ENCODE data around the gene PHC2.

PHC2 gene, protein sequence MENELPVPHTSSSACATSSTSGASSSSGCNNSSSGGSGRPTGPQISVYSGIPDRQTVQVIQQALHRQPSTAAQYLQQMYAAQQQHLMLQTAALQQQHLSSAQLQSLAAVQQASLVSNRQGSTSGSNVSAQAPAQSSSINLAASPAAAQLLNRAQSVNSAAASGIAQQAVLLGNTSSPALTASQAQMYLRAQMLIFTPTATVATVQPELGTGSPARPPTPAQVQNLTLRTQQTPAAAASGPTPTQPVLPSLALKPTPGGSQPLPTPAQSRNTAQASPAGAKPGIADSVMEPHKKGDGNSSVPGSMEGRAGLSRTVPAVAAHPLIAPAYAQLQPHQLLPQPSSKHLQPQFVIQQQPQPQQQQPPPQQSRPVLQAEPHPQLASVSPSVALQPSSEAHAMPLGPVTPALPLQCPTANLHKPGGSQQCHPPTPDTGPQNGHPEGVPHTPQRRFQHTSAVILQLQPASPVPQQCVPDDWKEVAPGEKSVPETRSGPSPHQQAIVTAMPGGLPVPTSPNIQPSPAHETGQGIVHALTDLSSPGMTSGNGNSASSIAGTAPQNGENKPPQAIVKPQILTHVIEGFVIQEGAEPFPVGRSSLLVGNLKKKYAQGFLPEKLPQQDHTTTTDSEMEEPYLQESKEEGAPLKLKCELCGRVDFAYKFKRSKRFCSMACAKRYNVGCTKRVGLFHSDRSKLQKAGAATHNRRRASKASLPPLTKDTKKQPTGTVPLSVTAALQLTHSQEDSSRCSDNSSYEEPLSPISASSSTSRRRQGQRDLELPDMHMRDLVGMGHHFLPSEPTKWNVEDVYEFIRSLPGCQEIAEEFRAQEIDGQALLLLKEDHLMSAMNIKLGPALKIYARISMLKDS

DNA sequence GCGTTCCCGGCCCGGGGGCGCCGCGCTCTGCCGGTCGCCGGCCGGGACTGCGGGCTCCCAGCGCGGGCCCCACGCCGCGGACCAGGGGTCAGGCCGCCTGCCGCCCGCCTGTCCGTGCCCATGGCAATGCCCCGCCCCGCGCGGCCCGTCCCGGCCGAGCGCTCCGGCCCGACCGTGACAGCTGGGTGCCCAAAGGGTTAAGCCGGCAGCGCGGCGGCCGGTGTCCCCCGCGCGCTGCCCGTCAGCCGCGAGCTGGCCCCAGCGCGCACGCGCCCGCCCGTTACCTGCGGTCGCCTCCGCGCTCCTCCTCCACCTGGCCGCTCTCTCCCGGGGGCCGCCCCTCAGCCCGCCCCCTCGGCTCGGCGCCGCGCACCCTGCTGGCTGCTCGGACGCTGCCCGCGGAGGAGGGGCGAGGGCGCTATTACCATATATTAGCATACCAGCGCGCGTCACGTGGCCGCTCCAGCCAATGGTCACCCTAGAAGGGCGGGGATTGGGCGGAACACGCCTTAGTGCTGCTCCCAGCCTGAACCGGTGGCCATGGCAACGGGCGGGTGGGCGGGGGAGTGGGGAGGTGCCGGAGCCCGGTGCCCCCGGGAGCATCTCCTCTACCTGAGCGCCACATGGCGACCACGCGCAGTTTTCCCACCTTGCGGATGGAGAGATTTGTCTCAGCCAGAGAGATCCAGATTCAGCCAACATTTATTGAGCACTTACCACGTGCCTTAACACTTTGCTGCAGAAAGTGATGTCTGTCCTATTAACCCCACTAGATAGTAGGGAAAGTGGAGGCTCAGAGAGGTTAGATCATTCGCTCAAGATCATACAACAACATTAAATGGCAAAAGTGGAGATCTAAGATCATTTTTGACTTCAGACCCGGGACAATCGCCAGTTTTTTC, at the start of gene PHC2:
Gene PHC2, minus strand, starts transcription at position 404 of the 902 bp plus-strand sequence. CDS start 55,556 bp downstream, outside the sequence.
- DNase-seq = peak; percentile 95 to 97

DNA sequence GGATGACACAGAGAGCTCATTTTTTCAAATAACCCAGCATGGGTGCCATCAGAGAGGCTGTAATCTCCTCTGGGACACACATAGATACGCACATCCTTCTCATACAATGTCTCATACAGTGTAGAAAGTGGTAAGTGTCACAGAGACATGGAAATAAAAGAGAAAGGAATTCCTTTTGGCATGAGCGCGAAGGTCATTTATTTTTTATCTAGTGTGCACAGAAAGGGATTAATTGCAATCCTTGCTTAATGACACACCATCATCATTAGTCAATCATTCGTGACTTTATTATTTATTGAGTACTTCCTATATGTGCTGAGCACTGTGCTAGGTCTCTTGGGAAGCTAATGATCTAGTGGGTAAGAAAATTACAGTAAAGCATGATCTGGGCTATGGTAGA, 46.6 kb upstream of the PHC2 start:
- no peak for DNase-seq

DNA sequence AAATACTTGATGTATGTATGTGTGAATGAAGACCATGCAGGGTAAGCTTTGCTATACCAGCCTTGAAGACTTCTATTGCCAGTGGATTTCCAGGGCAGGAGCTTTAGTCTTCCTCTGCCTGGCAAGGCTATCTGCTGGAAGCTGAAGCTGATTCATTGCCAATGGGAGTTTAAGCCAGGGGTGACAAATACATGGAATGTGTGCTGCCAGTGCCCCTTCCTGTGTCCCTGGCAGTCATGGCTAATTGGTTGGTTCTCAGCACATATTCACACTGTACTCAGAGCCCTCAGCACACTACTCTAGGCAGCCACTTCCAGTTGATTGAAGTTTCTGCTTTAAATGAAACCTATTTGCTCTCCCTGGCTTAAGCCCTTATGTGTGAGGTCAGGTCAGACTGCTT, 43.0 kb upstream of the PHC2 start:
- DNase-seq = no peak

DNA sequence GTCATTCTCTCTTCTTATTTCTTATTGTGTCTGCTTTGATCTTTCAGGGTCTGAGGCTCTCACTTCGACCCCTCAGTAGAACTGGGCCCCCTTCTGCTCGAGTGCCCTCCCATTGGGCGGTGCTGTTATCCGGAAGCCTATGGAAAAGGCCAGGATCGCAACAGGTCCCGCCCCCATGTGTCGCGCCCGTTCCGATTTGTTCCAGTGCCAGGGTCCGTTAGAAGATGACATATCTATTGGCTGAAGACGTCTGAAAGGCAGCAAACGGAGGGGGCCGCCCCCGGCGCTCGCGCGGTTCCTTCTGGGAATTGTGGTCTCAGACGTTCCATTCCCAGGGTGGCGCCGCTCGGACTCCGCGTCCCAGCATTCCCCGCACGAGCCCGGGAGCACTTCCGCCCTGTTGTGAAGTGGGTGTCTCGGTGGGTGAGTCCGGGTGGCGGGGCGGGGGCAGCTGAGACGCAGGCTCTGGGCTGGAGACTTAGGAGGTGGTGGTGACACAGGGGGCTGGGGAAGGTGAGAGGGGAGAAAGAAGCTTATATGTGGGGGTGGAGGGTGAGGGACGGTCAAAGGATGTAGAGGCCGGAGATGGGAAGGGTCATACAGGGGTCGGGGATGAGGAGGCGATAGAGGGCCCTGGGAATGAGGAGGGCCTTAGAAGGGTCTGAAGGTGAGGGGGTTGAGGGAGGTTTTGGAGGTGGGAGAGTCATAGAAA, 41.5 kb upstream of the PHC2 start, which contains the start of gene ZSCAN20:
Gene ZSCAN20, plus strand, starts transcription at position 377 of the 712 bp plus-strand sequence. CDS start 6,644 bp downstream, outside the sequence.
- peak; percentile 94 to 95 for DNase-seq

DNA sequence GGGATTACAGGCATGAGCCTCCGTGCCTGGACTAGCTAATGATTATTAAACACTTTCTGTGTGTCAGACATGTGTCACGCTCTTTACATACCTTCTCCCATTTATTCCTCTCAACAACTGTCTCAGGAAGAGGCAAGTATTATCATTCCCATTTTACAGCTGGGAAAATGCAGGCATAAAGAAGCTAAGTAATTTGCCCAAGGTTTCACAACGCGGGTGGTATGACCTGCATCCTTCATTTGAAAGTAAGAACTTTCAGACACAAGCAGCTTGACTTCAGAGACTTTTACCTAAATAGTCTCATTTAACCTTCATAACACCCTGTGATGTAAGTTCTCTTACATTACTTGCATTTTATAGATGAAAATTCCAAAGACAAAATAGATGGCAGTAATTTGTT, 40.5 kb upstream of the PHC2 start:
- DNase-seq = no peak

DNA sequence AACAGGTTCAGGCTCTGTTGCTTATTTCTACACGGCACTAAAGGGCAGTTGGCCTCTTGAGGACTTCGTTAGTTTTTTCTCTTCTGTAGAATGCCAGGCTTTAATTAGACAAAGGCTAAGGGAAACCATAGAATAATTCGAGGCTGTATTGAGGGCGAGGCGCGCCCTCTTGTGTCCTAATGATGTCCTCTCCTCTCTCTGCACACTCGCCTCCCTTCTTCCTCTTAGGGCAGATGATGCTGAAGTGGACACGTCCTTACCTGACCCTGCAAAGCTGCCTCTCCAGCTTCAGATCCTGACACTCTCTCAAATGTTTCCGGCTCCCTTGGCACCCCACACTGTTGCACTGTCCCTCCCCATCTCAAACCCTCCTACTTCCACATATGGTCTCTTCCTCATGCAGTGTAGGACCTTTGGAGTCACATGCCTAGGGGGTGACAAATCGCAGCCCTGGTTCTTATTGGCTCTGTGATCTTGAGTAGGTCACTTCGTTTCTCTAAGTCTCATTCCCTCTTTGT, 39.7 kb upstream of the PHC2 start:
- DNase-seq = peak; percentile 29 to 77

DNA sequence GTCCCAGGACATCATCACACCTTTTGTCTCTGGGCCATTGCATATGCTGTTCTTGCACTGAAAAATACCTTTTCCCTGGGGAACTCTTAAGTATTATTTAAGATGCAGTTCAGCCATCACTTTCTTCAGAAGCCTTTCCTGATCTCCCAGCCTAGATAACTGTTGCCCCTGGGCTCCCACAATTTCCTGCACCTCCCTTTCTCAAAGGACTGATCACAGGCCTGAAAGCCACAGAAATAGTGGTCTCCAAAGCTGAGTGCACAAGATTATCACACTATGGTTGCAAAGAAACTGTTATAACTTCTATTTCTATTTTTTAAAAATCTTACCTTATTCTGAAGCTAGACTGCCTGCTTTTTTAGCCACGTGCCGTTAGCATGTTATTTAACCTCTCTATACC, 38.8 kb upstream of the PHC2 start:
- DNase-seq = no peak

DNA sequence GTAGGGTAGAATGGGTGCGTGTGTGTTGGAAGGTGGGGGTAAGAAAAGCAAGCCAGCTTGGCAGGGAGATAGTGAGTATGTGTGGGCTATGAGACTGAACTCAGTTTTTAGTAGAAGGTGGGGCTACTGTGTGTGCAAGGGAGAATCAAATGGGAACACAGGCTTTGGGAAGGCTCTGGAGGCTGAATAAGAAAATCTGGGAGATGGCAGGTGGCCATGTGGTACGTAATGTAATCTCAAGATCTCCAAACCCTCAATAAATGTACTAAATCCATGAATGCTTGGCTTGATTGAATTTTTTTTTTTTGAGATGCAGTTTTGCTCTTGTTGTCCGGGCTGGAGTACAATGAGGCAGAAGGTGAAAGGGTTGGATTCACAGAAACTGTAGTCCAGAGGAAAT, 38.1 kb upstream of the PHC2 start:
- no peak for DNase-seq

DNA sequence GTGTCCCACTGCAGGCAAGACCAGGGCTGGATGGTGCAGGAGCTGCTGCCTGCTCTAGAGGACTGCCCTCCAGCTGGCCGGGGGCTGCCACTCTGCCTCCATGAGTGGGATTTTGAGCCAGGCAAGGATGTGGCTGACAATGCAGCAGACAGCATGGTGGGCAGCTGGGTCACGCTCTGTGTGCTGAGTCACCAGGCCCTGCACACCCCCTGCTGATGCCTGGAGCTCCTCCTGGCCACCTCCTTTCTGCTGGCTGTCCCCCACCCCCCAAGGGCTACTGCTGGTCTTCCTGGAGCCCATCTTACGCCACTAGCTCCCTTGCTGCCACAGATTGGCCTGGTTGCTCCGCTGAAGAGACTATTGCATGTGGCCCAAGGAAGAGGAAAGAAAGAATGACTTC, 37.6 kb upstream of the PHC2 start:
- no peak for DNase-seq

DNA sequence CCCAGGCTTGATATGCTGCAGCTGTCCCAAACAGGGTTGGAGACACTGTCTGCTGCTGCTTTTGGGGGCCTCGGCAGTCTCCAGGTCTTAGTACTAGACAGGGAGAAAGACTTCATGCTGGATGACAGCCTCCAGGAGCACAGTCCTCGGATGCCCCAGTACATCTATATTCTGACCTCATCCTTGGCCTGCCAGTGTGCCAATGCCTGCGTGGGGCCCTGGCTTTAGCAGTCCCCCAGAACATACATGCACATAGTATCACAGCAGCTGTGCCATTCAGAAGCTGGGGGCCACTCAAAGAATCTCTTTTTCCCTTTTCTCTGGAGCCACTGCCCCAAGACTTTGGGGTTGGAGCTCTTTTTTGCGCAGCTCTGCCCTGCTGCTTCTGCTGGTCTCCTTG, 37.1 kb upstream of the PHC2 start:
- DNase-seq = no peak

DNA sequence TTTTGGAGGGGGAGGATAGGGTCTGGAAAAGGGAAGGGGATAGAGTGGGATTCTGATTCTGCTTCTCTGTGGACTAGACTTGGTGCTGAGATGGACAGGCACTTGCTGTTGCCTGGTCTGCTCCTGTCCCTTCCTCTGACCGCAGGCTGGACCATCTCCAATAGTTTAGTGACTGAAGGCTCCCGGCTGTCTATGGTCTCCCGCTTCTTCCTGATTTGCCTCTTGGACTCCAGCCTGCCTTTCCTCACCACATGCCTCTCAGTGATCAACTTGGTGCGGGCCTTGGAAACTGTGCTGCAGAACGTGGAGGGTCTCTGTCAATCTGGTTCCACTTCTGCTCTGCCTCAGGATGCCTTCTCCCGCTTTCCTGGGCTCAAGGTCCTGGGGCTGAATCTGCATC, 35.3 kb upstream of the PHC2 start:
- DNase-seq = no peak

DNA sequence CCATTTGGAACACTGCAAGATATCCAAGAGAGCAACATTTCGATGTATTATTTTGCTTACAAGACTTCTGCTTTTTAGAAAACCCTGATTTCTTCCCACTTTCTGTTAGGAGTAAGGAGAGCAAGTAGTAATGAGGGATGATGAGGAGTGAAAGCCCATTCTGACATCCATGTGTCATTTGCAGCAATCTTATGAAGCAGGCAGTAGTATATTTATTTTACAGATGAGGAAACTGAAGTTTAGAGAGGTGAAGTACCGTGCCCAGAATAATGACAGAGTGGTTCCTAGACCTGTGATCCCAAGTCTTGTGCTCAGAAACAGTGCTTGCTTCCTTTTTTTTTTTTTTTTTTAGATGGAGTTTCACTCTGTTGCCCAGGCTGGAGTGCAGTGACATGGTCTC, 34.4 kb upstream of the PHC2 start:
- DNase-seq = no peak

DNA sequence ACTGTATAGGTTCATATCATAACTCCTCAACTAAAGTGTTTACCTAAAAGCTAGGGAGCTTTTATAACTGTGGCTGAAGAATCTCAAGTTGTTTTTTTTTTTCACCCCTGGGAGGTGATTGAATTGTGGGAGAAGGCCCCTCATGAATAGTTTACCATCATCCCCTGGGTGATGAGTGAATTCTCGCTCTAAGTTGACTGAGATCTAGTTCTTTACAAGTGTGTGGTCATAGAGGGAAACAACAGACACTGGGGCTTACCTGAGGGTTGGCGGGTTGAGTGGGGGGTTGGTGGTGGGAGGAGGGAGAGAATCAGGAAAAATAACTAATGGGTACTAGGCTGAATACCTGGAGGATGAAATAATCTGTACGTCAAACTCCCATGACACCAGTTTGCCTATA, 33.7 kb upstream of the PHC2 start:
- no peak for DNase-seq

DNA sequence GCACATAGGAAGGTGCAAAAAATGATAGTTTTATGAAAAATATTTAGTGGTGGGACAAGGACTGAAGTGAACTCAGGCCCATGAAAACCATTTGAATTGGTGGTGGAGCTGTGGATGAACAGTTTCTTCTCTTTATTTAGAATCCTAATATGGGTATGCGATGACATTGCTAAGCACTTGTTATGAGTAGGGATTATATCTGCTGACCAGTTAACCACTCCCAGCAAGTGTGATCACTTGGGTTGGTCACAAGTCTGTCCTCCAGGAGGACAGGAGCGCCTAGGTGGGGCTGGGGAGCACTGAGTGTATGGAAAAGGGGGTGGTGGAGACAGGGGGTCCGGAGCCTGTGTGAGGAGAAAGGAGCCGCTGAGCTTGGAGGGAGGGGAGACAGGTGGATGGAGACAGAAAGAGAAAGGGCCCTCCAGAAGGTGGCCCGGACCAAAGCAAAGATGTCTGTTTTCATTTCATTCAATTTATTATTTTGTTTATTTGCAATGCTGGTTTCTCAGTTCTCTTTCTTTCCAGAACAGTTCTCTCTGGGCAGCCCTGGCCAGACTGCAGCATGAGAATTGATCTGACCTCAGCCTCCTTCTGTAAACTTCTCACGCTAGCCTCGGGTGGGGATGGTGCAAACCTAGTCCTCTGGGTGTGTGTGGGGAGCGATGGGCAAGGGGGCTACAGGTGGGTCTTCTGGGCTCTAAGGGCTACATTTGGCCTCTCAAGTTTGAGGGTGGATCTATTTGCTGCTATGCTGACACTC, 31.7 kb upstream of the PHC2 start:
- DNase-seq = no peak

DNA sequence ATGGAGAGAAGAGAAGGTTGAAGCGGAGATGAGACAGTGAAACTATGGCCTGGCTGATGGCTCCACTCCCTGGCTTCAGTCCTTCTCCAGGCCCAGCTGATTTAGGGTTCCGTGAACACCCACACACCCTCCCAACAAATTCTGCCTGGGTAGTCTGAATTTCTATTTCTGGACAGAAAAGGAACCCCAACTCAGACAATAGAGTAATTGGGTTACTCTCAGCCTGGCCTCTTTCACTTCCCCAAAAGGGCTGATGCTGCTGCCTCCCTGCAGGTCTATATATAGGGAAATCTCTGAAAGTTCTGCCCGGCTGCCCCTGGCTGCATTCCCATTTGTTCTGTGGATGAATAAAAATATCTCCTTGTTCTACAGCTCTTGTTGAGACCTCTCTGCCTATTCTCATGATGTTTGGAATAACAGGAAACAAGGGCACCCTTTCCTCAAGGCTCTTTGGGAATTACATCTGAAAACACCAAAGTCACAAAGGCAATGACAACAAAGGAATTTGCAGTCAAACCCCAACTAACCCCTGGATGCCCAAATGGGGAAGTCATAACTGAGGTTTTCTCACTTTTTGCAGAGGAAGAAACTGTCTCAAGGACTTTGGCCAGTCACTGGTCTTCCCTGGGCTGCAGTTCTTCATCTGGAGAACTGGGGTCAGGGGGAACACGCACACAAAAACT, 30.2 kb upstream of the PHC2 start:
- no peak for DNase-seq

DNA sequence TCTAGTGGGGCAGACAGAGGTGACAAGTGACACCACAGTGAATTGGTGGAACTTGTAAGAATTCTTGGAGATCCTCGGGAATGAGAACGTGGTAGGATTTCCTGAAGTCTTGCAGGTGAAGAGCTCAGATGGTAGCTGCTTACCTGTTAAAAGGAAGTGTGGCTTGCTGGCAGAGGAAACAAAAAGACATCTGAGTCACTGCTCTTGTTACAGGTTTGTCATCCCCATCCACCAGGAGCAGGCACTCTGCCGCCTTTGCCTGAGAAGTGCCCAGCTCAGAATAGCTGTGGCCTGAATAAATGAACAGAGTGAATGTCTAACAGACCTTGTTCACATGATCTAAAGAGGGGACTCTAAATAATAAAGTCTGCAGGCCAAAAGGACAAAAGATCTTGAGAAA, 29.2 kb upstream of the PHC2 start:
- DNase-seq = no peak

DNA sequence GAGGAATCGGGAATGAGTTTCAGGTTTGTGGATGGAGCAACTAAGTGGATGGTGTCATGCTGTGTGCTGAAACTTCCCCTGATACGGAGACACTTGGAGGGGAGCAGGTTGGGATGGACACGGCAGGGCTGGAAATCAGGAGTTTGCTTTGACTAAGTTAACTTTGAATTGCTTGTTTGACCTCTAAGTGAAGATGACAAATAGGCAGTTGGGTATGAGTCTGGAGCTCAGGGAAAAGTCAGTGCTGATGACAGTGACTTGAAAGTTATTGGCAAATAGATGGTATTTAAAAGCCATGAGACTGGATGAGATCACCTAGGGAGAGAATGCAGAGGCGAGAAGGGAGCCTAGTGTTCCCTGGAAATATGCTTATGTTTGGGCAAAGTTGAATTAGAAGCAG, 28.8 kb upstream of the PHC2 start:
- DNase-seq = no peak

DNA sequence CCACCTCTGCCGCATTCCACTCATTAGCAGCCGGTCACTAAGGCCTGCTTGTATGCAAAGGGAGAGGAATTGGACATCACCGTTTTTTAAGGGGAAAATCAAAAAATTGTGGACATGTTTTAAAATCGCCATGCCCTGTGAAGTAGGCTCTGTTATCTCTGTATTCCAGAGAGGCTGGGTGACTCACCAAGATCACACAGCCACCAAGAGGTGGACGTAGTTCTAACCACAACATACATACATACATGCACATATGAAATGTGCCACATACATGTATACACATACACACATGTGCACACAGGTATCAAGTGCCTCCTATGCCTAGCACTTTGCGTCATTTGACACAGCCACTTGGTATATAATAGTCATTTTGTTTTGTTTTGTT, 25.6 kb upstream of the PHC2 start:
- no peak for DNase-seq

DNA sequence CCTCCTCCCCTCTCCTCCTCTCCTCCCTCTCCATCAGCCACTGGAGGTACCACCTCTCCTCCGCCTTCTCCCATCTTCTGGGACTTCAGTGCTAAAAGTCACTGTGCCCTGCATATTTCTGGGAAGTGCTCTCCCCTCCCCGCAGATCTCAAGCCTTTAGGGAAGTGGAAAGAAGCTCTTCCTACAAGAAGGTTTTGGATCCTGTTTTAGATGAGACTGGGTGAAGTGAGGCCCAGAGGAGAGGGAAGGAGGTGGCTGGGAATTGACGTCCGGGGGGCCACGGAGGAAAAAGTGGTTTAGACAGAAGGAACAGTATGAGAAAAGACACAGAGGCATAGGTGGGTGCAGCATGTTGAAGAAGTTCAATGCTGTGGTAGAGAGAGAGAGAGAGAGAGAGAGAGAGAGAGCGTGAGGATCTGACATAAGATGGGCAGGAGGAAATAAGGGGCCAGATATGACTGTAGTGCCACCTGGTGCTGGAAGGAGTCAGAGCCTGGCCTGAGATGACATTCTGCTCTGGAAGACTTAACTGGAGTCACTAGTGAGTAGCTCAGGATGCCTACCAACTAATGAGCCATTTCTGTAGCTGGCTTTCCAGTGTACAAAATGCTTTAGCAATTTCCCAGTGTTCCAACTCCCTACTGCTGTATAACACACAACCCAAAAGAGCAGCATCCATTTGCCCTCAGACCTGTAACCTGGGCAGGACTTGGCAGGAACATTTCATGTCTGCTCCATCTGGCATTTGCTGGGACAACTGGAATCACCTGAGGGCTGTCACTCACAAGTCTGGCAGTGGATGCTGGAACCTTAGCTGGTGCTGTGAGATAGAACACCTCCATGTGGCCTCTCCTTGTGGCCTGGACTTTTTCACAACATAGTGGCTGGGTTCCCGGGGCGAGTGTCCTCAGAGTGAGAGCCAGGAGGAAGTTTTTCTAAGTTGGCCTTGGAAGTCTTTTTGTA, 24.9 kb upstream of the PHC2 start:
- peak; percentile 25 to 28 for DNase-seq
